ENCODE measurements around the gene KIT. TPM values are rescaled to one million over a fixed set of nuclear protein-coding genes. Genes with fewer than 3 reads are reported as not detected.

The KIT gene
- total and polyA plus RNA-seq, 2 donors (not counting 1 experiment from before 2014, with no cell fraction given): 0.01 TPM; not detected in 1

DNA sequence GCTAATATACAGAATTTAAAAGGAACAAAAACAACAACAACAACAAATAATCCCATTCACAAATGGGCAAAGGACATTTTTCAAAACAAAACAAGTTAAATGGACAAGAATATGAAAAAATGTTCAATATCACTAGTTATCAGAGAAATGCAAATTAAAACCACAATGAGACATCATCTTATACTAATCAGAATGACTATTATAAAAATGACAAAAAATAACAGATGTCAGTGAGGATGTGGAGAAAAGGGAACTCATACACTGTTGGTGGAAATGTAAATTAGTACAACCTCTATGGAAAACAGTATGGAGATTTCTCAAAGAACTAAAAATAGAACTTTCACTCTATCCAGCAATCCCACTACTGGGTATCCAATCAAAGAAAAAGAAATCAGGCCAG, 92.6 kb downstream of the KIT start:
- no peak overlapping the region for H3K27ac ChIP-seq (ENCODE audit: low read length in 2 of 2)
- no peaks in the 10 kb centered on the region for H3K4me1 Mint-ChIP-seq
- no peaks in the 10 kb centered on the region for H3K4me1 ChIP-seq (ENCODE audit: control insufficient read depth in 2 of 2, insufficient read depth in 2 of 2, low read length in 2 of 2)
- DNase-seq (no peak), ATAC-seq (ENCODE audit: low read depth) (no peak)
- no peak overlapping the region for H2AFZ ChIP-seq (ENCODE audit: insufficient read depth, low read depth, low read length, poor library complexity, severe bottlenecking)
- no peaks in the 10 kb centered on the region for H3K79me2 ChIP-seq (ENCODE audit: control insufficient read depth, insufficient read depth, low read length)
- intact Hi-C loops (cut with micrococcal nuclease): no loop called here
- H3K9ac ChIP-seq (ENCODE audit: low read length): no peak overlapping the region
- no peaks in the 10 kb centered on the region for H3K36me3 ChIP-seq (replicated peaks in 1 of 2; ENCODE audit: control extremely low read depth in 1 of 2, control insufficient read depth in 1 of 2, extremely low read depth in 1 of 2, insufficient read depth in 2 of 2, low read length in 1 of 2)
- H3K9me3 Mint-ChIP-seq (ENCODE audit: insufficient read depth): peaks cover 2% of the 10 kb centered on the region
- CTCF ChIA-PET: no interaction called here
- no peak overlapping the region for H3K4me3 ChIP-seq (ENCODE audit: control extremely low read depth in 1 of 5, extremely low read depth in 1 of 5, insufficient read depth in 1 of 5, low read depth in 2 of 5, low read length in 4 of 5)
- POLR2A ChIA-PET: no interaction called here
- no peak overlapping the region for H3K27ac Mint-ChIP-seq
- no peak overlapping the region for H3K4me2 ChIP-seq (replicated peaks; ENCODE audit: low read depth, low read length, poor library complexity, severe bottlenecking)
- H4K20me1 ChIP-seq (ENCODE audit: control insufficient read depth, insufficient read depth, low read length, poor library complexity, severe bottlenecking): no peaks in the 10 kb centered on the region
- no peaks in the 10 kb centered on the region for H3K27me3 ChIP-seq (replicated peaks in 1 of 4; ENCODE audit: control extremely low read depth in 1 of 4, control insufficient read depth in 3 of 4, insufficient read depth in 4 of 4, low read length in 3 of 4)
- H3K4me3 Mint-ChIP-seq: no peak overlapping the region
- no peak for TF ChIP-seq EZH2 (IDR thresholded peaks at IDR 0.05; ENCODE audit: borderline replicate concordance, insufficient read depth, low read depth, low read length, poor library complexity, severe bottlenecking)
- TF ChIP-seq, protein P1, sequence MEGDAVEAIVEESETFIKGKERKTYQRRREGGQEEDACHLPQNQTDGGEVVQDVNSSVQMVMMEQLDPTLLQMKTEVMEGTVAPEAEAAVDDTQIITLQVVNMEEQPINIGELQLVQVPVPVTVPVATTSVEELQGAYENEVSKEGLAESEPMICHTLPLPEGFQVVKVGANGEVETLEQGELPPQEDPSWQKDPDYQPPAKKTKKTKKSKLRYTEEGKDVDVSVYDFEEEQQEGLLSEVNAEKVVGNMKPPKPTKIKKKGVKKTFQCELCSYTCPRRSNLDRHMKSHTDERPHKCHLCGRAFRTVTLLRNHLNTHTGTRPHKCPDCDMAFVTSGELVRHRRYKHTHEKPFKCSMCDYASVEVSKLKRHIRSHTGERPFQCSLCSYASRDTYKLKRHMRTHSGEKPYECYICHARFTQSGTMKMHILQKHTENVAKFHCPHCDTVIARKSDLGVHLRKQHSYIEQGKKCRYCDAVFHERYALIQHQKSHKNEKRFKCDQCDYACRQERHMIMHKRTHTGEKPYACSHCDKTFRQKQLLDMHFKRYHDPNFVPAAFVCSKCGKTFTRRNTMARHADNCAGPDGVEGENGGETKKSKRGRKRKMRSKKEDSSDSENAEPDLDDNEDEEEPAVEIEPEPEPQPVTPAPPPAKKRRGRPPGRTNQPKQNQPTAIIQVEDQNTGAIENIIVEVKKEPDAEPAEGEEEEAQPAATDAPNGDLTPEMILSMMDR (IDR thresholded peaks at IDR 0.05): no peak
- peaks cover 10% of the 10 kb centered on the region for H3K27me3 Mint-ChIP-seq
- H3K9me3 ChIP-seq (ENCODE audit: control extremely low read depth in 1 of 3, control insufficient read depth in 2 of 3, insufficient read depth in 1 of 3, low read length in 2 of 3): no peaks in the 10 kb centered on the region

DNA sequence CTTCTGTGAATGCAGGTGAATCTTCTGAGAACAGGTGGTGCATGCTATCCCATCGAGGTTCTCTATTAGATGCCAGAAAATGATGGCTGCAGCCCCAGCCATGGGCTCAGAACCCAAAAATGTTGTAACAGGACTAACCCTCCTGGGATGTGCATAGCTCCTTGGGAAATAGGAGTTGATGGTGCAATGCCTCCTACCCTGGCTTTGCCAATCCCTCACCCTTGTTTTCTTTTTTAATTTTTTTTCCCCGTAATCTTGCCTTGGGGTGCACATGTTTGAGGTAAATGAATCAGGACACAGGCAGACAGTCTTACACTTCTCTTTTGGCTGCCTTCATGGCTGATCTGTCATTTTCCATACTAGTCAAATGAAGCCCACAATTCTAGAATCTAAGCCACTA, 96.6 kb downstream of the KIT start:
- Histone ChIP-seq H3K27me3 (replicated peaks in 1 of 4; ENCODE audit: control extremely low read depth in 1 of 4, control insufficient read depth in 3 of 4, insufficient read depth in 4 of 4, low read length in 3 of 4) (no peaks in the 10 kb centered on the region), H3K9me3 (ENCODE audit: control extremely low read depth in 1 of 3, control insufficient read depth in 2 of 3, insufficient read depth in 1 of 3, low read length in 2 of 3) (no peaks in the 10 kb centered on the region), H2AFZ (ENCODE audit: insufficient read depth, low read depth, low read length, poor library complexity, severe bottlenecking) (no peak overlapping the region), H3K27ac (ENCODE audit: low read length in 2 of 2) (no peak overlapping the region), H3K9ac (ENCODE audit: low read length) (no peak overlapping the region), H3K79me2 (ENCODE audit: control insufficient read depth, insufficient read depth, low read length) (no peaks in the 10 kb centered on the region), H3K36me3 (replicated peaks in 1 of 2; ENCODE audit: control extremely low read depth in 1 of 2, control insufficient read depth in 1 of 2, extremely low read depth in 1 of 2, insufficient read depth in 2 of 2, low read length in 1 of 2) (no peaks in the 10 kb centered on the region), H3K4me2 (replicated peaks; ENCODE audit: low read depth, low read length, poor library complexity, severe bottlenecking) (no peak overlapping the region), H4K20me1 (ENCODE audit: control insufficient read depth, insufficient read depth, low read length, poor library complexity, severe bottlenecking) (no peaks in the 10 kb centered on the region), H3K4me3 (ENCODE audit: control extremely low read depth in 1 of 5, extremely low read depth in 1 of 5, insufficient read depth in 1 of 5, low read depth in 2 of 5, low read length in 4 of 5) (no peak overlapping the region), H3K4me1 (ENCODE audit: control insufficient read depth in 2 of 2, insufficient read depth in 2 of 2, low read length in 2 of 2) (no peaks in the 10 kb centered on the region)
- Mint-ChIP-seq H3K4me3 (no peak overlapping the region), H3K27me3 (peaks cover 6% of the 10 kb centered on the region), H3K4me1 (no peaks in the 10 kb centered on the region), H3K9me3 (ENCODE audit: insufficient read depth) (peaks cover 4% of the 10 kb centered on the region), H3K27ac (no peak overlapping the region)
- ATAC-seq (ENCODE audit: low read depth) (no peak), DNase-seq (no peak)
- CTCF ChIA-PET: no interaction called here
- 60% methylated on average over 1 of the region's 2 CpGs for WGBS (ENCODE audit: insufficient coverage)
- TF ChIP-seq, protein P1 (IDR thresholded peaks at IDR 0.05): no peak
- TF ChIP-seq EZH2 (IDR thresholded peaks at IDR 0.05; ENCODE audit: borderline replicate concordance, insufficient read depth, low read depth, low read length, poor library complexity, severe bottlenecking): no peak
- intact Hi-C loops (cut with micrococcal nuclease): no loop called here
- POLR2A ChIA-PET: no interaction called here
